ENCODE data around the gene TSHR.

- TF ChIP-seq CTCF (IDR thresholded peaks at IDR 0.05) (peak; percentile 45 to 77 (median 61)), POLR2A (IDR thresholded peaks at IDR 0.05) (no peak)
These were observed 40.9 kb downstream of the TSHR start for GRCh38 chr14:80996049-80996901.

Measured in heart left ventricle (tissue), 13 donors.